Measurements from ENCODE around the gene NT5M.

- TF ChIP-seq CTCF (IDR thresholded peaks at IDR 0.05 in 8 of 11, conservative IDR thresholded peaks at IDR 0.05 in 3 of 11) (peak; percentile 93 to 99 (median 97)), POLR2AphosphoS5 (IDR thresholded peaks at IDR 0.05) (no peak), POLR2A (IDR thresholded peaks at IDR 0.05) (no peak)
These were observed 53.2 kb downstream of the NT5M start for GRCh38 chr17:17356149-17356930.

All from spleen (tissue), 7 donors.